AG04450 (cell line): ENCODE data around the gene USP12. TPM values are rescaled to one million over a fixed set of nuclear protein-coding genes. Genes with fewer than 3 reads are reported as not detected.
"Not testable (repeated sequence)": the region's sequence is repeated elsewhere in the genome, so short reads cannot be mapped to it uniquely, and the experiment has no call there.

Source experiments
- CTCF ChIA-PET: fragments of 300-600, 350-600 bp; formaldehyde crosslinking; extraction: SDS; loops from one replicate; lab custom pipeline; 2022; ENCODE audit warnings: antibody characterized with exemption, inconsistent platforms; lab: Charles Lee
- POLR2A ChIA-PET: fragments of 350-600 bp; formaldehyde crosslinking; extraction: SDS; loops from one replicate; lab custom pipeline; 2021; ENCODE audit warnings: antibody characterized with exemption, inconsistent platforms; lab: Yijun Ruan, JAX
- DNase-seq: peaks from one replicate; pipeline ENCODE4 v3.0.0-alpha.2; 2011; ENCODE audit warnings: low read depth, low spot score
- H3K27ac ChIP-seq: one replicate; pipeline ENCODE4 v1.5.1; 2012; ENCODE audit warnings: low read depth, low read length, control low read depth
- H3K27me3 ChIP-seq: one replicate; pipeline ENCODE4 v1.6.0; 2012; ENCODE audit warnings: low read length; ENCODE audit not compliant: control insufficient read depth, insufficient read depth
- H3K4me3 ChIP-seq: 2 replicates; pipeline ENCODE4 v1.5.1; 2011; ENCODE audit warnings: mild to moderate bottlenecking, low read depth, low read length, control low read depth
- H3K9me3 ChIP-seq: 2 replicates; pipeline ENCODE4 v1.5.1; 2012; ENCODE audit warnings: low read length; ENCODE audit not compliant: control insufficient read depth, insufficient read depth
- polyA minus RNA-seq: library from RNA; depleted of rRNA, polyadenylated mRNA; stranded (reverse); fragments of >200 nt; gene quantifications from 2 replicates; pipeline ENCODE4 v1.2.3, GENCODE V29; 2011; rRNA and poly(A)+ RNA removed
- polyA plus RNA-seq: library from polyadenylated mRNA; depleted of rRNA; stranded (reverse); fragments of >200 nt; gene quantifications from 2 replicates; pipeline ENCODE4 v1.2.3, GENCODE V29; 2011; rRNA removed
- TF ChIP-seq, protein P1 (sequence below): IDR thresholded peaks from 2 replicates; pipeline ENCODE4 v1.5.1; 2011; ENCODE audit warnings: low read depth, low read length, control low read depth, inconsistent platforms

The USP12 gene, protein sequence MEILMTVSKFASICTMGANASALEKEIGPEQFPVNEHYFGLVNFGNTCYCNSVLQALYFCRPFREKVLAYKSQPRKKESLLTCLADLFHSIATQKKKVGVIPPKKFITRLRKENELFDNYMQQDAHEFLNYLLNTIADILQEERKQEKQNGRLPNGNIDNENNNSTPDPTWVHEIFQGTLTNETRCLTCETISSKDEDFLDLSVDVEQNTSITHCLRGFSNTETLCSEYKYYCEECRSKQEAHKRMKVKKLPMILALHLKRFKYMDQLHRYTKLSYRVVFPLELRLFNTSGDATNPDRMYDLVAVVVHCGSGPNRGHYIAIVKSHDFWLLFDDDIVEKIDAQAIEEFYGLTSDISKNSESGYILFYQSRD
- 14.4 and 18.0 TPM in 2 replicates for polyA plus RNA-seq
- 7.3 and 13.8 TPM in 2 replicates for polyA minus RNA-seq

DNA sequence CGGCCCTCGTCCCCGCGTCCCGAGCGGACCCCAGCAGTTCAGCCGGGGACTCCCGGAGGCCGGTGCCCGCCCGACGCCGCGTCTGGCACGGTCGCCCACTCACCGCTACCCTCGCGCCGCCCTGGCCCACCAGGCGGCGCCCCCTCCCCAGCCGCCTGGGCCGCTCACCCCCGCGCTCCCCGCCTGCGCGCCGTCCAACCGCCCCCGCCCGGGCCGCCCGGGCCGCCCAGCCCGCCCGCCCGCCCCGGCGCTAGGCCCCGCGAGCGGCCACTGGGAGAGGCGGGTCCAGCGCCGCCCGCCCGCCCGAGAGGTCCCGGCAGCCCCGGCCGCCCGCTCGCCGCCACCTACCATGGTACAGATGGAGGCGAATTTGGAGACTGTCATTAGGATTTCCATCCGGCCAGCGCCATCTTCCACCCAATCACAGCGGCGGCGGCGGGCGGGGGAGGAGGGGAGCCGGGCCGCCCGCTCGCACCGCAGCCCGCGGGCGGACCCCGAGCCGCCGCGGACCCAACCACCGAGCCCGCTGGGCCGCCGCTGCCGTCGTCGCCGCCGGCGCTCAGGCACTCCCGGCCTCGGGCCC lies at the start of gene USP12:
USP12 (minus strand) TSS at position 568 of the 583 bp plus-strand sequence; CDS start at position 396, 172 bp downstream.
- TF ChIP-seq, protein P1, sequence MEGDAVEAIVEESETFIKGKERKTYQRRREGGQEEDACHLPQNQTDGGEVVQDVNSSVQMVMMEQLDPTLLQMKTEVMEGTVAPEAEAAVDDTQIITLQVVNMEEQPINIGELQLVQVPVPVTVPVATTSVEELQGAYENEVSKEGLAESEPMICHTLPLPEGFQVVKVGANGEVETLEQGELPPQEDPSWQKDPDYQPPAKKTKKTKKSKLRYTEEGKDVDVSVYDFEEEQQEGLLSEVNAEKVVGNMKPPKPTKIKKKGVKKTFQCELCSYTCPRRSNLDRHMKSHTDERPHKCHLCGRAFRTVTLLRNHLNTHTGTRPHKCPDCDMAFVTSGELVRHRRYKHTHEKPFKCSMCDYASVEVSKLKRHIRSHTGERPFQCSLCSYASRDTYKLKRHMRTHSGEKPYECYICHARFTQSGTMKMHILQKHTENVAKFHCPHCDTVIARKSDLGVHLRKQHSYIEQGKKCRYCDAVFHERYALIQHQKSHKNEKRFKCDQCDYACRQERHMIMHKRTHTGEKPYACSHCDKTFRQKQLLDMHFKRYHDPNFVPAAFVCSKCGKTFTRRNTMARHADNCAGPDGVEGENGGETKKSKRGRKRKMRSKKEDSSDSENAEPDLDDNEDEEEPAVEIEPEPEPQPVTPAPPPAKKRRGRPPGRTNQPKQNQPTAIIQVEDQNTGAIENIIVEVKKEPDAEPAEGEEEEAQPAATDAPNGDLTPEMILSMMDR, result no peak
- DNase-seq, result no peak
- ChIA-PET POLR2A (no interaction called here), CTCF (interaction anchor here (3.1 kb wide), 1 partner anchor 186 kb away, joined by 16 read pairs; no protein-coding TSS in a partner anchor)
- H3K9me3 ChIP-seq, result no peaks in the 10 kb centered on the region
- H3K27me3 ChIP-seq, result no peaks in the 10 kb centered on the region
- H3K27ac ChIP-seq, result peak within 1 kb of the TSS; percentile 76
- H3K4me3 ChIP-seq, result peak within 1 kb of the TSS; percentile 68

DNA sequence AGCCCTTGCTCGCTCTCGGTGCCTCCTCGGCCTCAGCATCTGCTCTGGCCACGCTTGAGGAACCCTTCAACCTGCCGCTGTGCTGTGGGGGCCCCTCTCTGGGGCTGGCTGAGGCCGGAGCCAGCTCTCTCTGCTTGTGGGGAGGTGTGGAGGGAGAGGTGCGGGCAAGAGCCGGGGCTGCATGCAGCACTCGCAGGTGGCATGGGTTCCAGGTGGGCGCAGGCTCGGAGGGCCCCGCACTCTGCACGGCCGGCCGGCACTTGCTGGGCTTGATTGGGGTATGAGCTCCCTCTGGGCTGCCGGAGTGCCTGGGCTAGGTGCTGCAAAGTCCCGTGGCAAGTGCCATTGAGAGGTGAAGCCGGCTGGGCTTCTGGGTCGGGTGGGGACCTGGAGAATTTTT lies 48.0 kb upstream of the USP12 start:
- DNase-seq, result no peak
- peaks cover 11% of the 10 kb centered on the region for H3K9me3 ChIP-seq
- ChIA-PET CTCF (no interaction called here), POLR2A (no interaction called here)
- H3K27me3 ChIP-seq, result no peaks in the 10 kb centered on the region
- H3K4me3 ChIP-seq, result no peak overlapping the region
- no peak overlapping the region for H3K27ac ChIP-seq
- TF ChIP-seq, protein P1, result no peak

DNA sequence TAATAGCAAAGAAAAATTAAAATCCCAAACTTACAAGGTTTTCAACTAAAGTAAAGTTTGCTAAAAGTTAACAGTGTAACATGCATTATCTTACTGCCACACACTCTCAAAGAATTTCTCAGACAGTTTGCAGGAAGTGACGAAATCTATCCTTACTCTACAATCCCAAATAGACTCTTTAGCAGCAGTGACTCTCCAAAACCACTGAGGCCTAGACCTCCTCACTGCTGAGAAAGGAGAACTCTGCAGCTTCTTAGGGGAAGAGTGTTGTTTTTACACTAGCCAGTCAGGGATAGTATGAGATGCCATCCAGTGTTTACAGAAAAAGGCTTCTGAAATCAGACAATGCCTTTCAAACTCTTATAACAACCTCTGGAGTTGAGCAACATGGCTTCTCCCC lies 47.2 kb upstream of the USP12 start:
- H3K4me3 ChIP-seq, CTCF ChIA-PET, H3K27me3 ChIP-seq, H3K27ac ChIP-seq, DNase-seq, POLR2A ChIA-PET: not testable (repeated sequence)
- H3K9me3 ChIP-seq, result peaks cover 11% of the 10 kb centered on the region

DNA sequence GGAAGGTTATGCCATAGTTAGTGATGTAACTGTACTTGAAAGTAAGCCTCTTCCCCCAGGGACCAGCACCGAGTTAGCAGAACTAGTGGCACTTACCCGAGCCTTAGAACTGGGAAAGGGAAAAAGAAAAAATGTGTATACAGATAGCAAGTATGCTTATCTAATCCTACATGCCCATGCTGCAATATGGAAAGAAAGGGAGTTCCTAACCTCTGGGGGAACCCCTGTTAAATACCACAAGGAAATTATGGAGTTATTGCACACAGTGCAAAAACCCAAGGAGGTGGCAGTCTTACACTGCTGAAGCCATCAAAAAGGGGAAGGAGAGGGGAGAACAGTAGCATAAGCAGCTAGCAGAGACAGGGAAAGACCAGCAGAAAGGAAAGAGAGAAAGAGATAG lies 46.2 kb upstream of the USP12 start:
- H3K27ac ChIP-seq, DNase-seq, CTCF ChIA-PET, H3K27me3 ChIP-seq, H3K4me3 ChIP-seq, POLR2A ChIA-PET: not testable (repeated sequence)
- H3K9me3 ChIP-seq, result peaks cover 11% of the 10 kb centered on the region

DNA sequence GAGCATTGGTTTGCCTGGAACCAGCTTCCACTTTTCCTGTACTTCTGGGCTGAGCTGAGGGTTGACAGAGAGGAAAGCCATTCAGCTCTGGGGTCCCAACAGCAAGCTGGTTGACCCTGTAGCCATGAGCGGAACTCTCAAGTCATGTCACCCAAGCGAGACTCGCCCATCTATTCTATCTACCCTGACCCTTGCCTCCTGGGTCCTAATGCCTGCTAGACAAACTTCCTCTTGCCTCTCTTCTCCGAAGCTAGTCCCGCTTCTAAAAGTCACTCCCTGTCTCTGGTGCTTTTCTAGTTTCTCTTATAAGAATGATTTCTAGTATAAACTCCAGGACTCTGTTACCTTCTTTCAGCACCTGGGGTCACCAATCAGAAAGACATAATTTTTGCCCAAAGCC lies 41.8 kb upstream of the USP12 start:
- POLR2A ChIA-PET, H3K9me3 ChIP-seq, CTCF ChIA-PET, DNase-seq, H3K27ac ChIP-seq, H3K27me3 ChIP-seq, H3K4me3 ChIP-seq: not testable (repeated sequence)

DNA sequence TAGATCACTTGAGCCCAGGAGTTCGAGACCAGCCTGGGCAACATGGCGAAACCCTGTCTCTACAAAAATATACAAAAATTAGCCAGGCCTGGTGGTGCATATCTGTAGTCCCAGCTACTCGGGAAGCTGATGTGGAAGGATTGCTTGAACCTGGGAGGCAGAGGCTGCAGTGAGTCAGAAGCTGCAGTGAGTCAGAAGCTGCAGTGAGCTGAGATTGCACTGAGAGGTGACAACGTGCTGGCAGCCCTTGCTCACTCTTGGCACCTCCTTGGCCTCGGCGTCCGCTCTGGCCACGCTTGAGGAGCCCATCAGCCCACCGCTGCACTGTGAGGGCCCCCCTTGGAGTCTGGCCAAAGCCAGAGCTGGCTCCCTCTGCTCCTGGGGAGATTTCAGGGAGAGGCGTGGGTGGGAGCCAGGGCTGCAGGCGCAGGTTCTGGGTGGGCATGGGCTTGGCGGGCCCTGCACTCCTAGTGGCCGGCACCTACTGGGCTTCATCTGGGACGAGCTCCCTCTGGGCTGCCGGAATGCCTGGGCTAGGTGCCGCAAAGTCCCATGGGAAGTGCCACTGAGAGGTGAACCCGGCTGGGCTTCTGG lies 40.3 kb upstream of the USP12 start:
- POLR2A ChIA-PET, result no interaction called here
- Histone ChIP-seq H3K27ac (no peak overlapping the region), H3K9me3 (peaks cover 8% of the 10 kb centered on the region), H3K4me3 (no peak overlapping the region), H3K27me3 (no peaks in the 10 kb centered on the region)
- CTCF ChIA-PET, result no interaction called here
- peak; percentile 24 for DNase-seq
- TF ChIP-seq, protein P1, result no peak
